Right lobe of liver (tissue), 6 donors: ENCODE results near the gene RSPO1. TPM values are rescaled to one million over a fixed set of nuclear protein-coding genes. Genes with fewer than 3 reads are reported as not detected.

Experiments used
- ATAC-seq, 4 donors: fragments of 200-7000 bp; cut with Tn5 transposase; one replicate each; pipeline ENCODE4 v1.9.1; 2020; ENCODE audit warnings: mild to moderate bottlenecking in 4 of 4, moderate library complexity in 4 of 4
- DNase-seq, 3 donors: peaks; one replicate each; pipeline ENCODE4 v3.0.0-alpha.2; 2020
- H3K27ac ChIP-seq, 3 donors: fragments of 200-600 bp; one replicate each; pipeline ENCODE4 v1.8.0; 2022
- H3K27me3 ChIP-seq, 2 donors: fragments of 200-600 bp; one replicate each; pipeline ENCODE4 v1.8.0; 2022
- H3K36me3 ChIP-seq, 4 donors: fragments of 200-600 bp; sonication (generic) in 1 of 4; one replicate each; pipeline versions ENCODE4 v1.5.1 to v1.8.0; 2017 to 2022; ENCODE audit warnings: control low read depth in 1 of 4
- H3K4me1 ChIP-seq, 4 donors: fragments of 200-600 bp; sonication (generic) in 1 of 4; one replicate each; pipeline versions ENCODE4 v1.5.1 to v1.8.0; 2017 to 2022; ENCODE audit warnings: control low read depth in 1 of 4
- H3K4me3 ChIP-seq, 3 donors: fragments of 200-600 bp; one replicate each; pipeline ENCODE4 v1.8.0; 2022
- H3K9me3 ChIP-seq, 4 donors: fragments of 200-600 bp; sonication (generic) in 1 of 4; one replicate each; pipeline versions ENCODE4 v1.5.1 to v1.8.0; 2017 to 2022; ENCODE audit warnings: control low read depth in 1 of 4
- POLR2A ChIP-seq: fragments of 450-650 bp; IDR thresholded peaks from one replicate; pipeline ENCODE4 v1.6.1; 2017; ENCODE audit warnings: antibody characterized with exemption, mild to moderate bottlenecking
- WGBS: methylation state at CpG from one replicate; pipeline ENCODE4 v1.1.6; 2018; ENCODE audit warnings: low coverage, low lambda C conversion rate; ENCODE audit not compliant: insufficient coverage; ENCODE audit errors: missing lambda C conversion rate; 5-methylcytosine and 5-hydroxymethylcytosine counted together
- intact Hi-C, 2 donors: fragments of 100-400 bp; cut with DNase I; formaldehyde crosslinking; loops; one replicate each; pipeline versions ENCODE4 v1.11.2 to v1.14.1; 2022
- total RNA-seq, 6 experiments: library from RNA; depleted of rRNA in 2 of 6; stranded (reverse); fragments of >200 nt in 2 of 6; fragmentation: NEBNext Ultra II Directional in 3 of 6; extraction: Animal tissue kit (Norgen Biotek cat#: 25700) in 3 of 6; gene quantifications; one replicate each; pipeline versions ENCODE4 v1.1.0 to v1.2.4, GENCODE V29; 2016 to 2023
- TF ChIP-seq, protein P1 (sequence below), 4 donors: fragments of 200-600 bp in 3 of 4; fragments of 450-650 bp in 1 of 4; IDR thresholded peaks; one replicate each; pipeline versions ENCODE4 v1.5.1 to v1.8.0; 2016 to 2022; ENCODE audit warnings: antibody characterized with exemption in 4 of 4, mild to moderate bottlenecking in 2 of 4
- donor health status: DM: no; HTN: yes; CAD: no.
- donor health status: DM: no; HTN: no; CAD: no.
- donor health status: DM: no; HTN: no; CAD: no.
- donor health status: DM: no; HTN: yes; CAD: no.
- donor health status: DM: no; HTN: yes; CAD: no.

Gene RSPO1
- total RNA-seq, 6 experiments from 2014 or later, result not detected

DNA sequence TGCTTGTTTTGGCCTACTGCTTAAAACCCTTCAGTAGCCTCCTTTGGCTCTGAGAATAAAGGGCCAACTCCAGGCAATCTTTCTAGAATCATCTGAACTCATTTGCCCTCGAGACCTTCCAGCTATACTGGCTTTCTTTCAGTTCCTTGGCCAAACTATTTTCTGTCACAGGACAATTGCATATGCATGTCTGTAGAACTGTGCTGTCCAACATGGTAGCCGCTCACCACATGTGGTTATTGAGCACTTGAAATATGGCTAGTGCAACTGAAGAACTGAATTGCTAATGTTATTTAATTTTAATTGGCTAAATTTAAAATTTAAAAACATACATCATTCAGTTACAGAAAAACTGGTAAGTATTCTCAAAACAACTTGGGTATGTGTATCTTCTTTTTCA, 24.7 kb downstream of the RSPO1 start:
- TF ChIP-seq, protein P1, sequence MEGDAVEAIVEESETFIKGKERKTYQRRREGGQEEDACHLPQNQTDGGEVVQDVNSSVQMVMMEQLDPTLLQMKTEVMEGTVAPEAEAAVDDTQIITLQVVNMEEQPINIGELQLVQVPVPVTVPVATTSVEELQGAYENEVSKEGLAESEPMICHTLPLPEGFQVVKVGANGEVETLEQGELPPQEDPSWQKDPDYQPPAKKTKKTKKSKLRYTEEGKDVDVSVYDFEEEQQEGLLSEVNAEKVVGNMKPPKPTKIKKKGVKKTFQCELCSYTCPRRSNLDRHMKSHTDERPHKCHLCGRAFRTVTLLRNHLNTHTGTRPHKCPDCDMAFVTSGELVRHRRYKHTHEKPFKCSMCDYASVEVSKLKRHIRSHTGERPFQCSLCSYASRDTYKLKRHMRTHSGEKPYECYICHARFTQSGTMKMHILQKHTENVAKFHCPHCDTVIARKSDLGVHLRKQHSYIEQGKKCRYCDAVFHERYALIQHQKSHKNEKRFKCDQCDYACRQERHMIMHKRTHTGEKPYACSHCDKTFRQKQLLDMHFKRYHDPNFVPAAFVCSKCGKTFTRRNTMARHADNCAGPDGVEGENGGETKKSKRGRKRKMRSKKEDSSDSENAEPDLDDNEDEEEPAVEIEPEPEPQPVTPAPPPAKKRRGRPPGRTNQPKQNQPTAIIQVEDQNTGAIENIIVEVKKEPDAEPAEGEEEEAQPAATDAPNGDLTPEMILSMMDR (IDR thresholded peaks at IDR 0.05), result no peak
- no peak for TF ChIP-seq POLR2A
- Histone ChIP-seq H3K36me3 (no peaks in the 10 kb centered on the region), H3K27ac (no peak overlapping the region), H3K9me3 (no peaks in the 10 kb centered on the region), H3K27me3 (no peaks in the 10 kb centered on the region), H3K4me3 (no peak overlapping the region), H3K4me1 (no peaks in the 10 kb centered on the region)
- 47% methylated on average over 2 of the region's 2 CpGs for WGBS
- DNase-seq (no peak), ATAC-seq (no peak)
- intact Hi-C loops, result loop anchor here (5.0 kb wide), 1 partner anchor 67 kb away; no protein-coding TSS in a partner anchor

DNA sequence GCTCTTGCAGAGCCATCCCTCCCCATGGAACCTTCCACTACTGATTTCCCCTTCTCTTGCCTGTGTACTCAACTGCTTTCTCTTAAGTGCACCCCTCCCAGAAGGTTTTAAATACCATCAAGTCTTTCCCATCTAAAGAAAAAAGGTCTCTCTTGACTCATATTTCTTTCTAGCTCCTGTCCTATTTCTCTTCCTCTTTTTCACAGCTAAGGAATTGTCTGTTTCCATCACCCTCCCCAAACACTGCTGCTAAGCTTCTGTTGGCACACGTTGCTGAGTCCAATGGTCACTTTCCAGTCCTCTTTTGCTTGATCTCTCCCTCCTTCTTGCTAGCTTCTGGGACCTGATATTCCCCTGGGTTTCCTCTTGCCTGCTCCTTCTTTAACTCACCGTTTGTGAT, 25.7 kb downstream of the RSPO1 start:
- TF ChIP-seq, protein P1 (IDR thresholded peaks at IDR 0.05), result no peak
- no peak for TF ChIP-seq POLR2A
- DNase-seq, result no peak
- ATAC-seq, result no peak
- intact Hi-C loops, result loop anchor here in 1 of 2 donors (5.0 kb wide), 1 partner anchor 68 kb away; no protein-coding TSS in a partner anchor
- WGBS, result 3% methylated on average over 2 of the region's 2 CpGs
- Histone ChIP-seq H3K36me3 (no peaks in the 10 kb centered on the region), H3K4me3 (no peak overlapping the region), H3K27ac (no peak overlapping the region), H3K4me1 (no peaks in the 10 kb centered on the region), H3K9me3 (no peaks in the 10 kb centered on the region), H3K27me3 (no peaks in the 10 kb centered on the region)

DNA sequence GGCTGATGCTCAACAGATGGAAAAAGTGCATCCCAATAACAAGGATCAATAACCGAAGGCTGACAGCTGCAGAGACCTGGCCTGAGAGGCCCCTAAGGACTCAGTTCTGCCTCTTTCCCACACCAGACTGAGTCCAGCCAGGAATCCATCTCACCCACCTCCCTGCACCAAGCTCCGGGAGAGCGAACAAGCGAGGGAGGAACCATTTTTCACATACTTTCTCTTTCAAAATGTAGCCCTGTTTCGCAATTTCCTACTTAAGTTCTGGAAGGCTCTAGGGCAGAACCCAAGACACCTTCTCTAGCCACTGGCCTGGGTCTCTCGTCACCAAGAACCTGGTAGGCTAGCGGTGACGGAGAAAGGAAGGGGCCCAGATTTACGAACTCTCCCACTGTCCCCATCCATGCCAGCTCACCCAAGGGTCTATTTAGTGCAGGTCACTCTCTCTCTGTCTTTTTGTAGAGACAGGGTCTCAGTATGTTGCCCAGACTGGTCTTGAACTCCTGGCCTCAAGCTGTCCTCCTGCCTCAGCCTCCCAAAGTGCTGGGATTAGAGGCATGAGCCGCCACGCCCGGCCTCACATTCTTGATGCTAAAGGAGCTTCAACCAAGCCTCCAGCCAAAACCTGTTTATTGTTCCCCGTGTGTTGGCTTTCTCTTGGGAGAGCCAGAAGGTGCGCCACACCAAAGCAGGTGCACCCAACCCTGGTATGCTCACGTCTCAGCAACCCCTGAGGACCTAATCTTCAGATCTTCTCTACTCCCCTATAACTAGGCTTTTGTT, 28.0 kb downstream of the RSPO1 start:
- intact Hi-C loops, result loop anchor here in 1 of 2 donors (5.0 kb wide), 1 partner anchor 71 kb away; no protein-coding TSS in a partner anchor
- ATAC-seq (peak in 1 of 4 donors; percentile 56), DNase-seq (no peak)
- Histone ChIP-seq H3K4me3 (no peak overlapping the region), H3K9me3 (no peaks in the 10 kb centered on the region), H3K4me1 (no peaks in the 10 kb centered on the region), H3K27me3 (no peaks in the 10 kb centered on the region), H3K27ac (no peak overlapping the region), H3K36me3 (no peaks in the 10 kb centered on the region)
- TF ChIP-seq POLR2A, result no peak
- TF ChIP-seq, protein P1 (IDR thresholded peaks at IDR 0.05), result no peak
- WGBS, result 56% methylated on average over 11 of the region's 15 CpGs

DNA sequence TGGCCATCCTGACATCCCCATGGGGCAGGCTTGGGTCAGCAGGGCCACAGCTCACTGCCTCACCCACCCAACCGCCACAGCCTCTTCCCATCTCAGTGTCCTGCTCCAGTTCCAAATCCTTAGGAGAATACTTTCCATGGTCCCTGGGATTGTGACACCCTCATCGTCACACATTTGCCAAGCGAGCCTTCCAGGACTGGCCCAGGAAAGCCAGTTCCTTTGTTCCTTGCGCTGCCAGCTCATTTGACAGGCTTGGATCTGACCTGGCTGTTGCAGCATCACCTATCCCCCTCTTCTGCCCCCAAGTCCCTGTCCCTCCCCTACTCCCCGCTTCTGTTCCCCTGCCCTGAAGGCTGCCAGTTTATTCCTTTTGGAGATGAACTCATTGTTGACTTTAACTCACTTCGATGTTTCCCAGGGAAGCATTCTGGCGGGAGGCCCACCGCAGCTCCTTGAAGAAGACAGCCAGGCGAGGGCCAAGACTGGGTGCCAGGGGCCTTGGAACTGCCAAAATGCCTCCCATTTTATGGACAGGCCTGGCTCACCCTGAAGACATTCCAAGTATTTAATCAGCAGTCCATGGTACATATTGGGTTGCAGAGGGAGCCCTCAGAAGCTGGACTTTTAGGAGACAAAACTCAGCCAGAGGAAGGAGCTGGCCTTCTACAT, 28.8 kb downstream of the RSPO1 start:
- no peaks in the 10 kb centered on the region for H3K27me3 ChIP-seq
- DNase-seq, result no peak
- 64% methylated on average over 7 of the region's 9 CpGs for WGBS
- H3K36me3 ChIP-seq, result no peaks in the 10 kb centered on the region
- no peak overlapping the region for H3K27ac ChIP-seq
- H3K4me3 ChIP-seq, result no peak overlapping the region
- no peaks in the 10 kb centered on the region for H3K4me1 ChIP-seq
- no peak for ATAC-seq
- TF ChIP-seq POLR2A, result no peak
- TF ChIP-seq, protein P1 (IDR thresholded peaks at IDR 0.05), result no peak
- H3K9me3 ChIP-seq, result no peaks in the 10 kb centered on the region
- intact Hi-C loops, result loop anchor here in 1 of 2 donors (5.0 kb wide), 1 partner anchor 71 kb away; no protein-coding TSS in a partner anchor
